Activated B cell treated with CpG ODN at 0.5 μM for 24 hours (primary cell): ENCODE measurements around the gene CENPL. TPM values are rescaled to one million over a fixed set of nuclear protein-coding genes. Genes with fewer than 3 reads are reported as not detected.

Experiments
- ATAC-seq: fragments of 200-7000 bp; cut with Tn5 transposase; one replicate; pipeline ENCODE4 v1.10.0; 2021; ENCODE audit warnings: low read depth, mild to moderate bottlenecking, moderate library complexity
- CTCF ChIA-PET: fragments of 350-600 bp; sonication (Branson Sonifier 250); formaldehyde crosslinking; loops from one replicate; lab custom pipeline; 2021; ENCODE audit warnings: antibody characterized with exemption; lab: Charles Lee
- POLR2A ChIA-PET: fragments of 350-600 bp; sonication (Branson Sonifier 250); formaldehyde crosslinking; loops from one replicate; lab custom pipeline; 2021; ENCODE audit warnings: antibody characterized with exemption; lab: Charles Lee
- DNase-seq: peaks from one replicate; pipeline ENCODE4 v3.0.0; 2022
- H3K27ac Mint-ChIP-seq: one replicate; pipeline ENCODE4 v1.8.0; 2020; ENCODE audit warnings: mixed read lengths
- H3K27me3 Mint-ChIP-seq: one replicate; pipeline ENCODE4 v1.8.0; 2021; ENCODE audit warnings: mixed read lengths
- H3K36me3 Mint-ChIP-seq: one replicate; pipeline ENCODE4 v1.8.0; 2021; ENCODE audit warnings: low read depth, mixed read lengths
- H3K4me1 Mint-ChIP-seq: one replicate; pipeline ENCODE4 v1.8.0; 2021; ENCODE audit warnings: mixed read lengths
- H3K4me3 Mint-ChIP-seq: one replicate; pipeline ENCODE4 v1.8.0; 2020; ENCODE audit warnings: mild to moderate bottlenecking, mixed read lengths
- H3K9me3 Mint-ChIP-seq: one replicate; pipeline ENCODE4 v1.8.0; 2020; ENCODE audit warnings: mixed read lengths
- CTCF ChIP-seq: fragments of 200-600 bp; IDR thresholded peaks from one replicate; pipeline ENCODE4 v1.8.0; 2022; ENCODE audit warnings: antibody characterized with exemption, mild to moderate bottlenecking
- intact Hi-C: fragments of 100-400 bp; cut with micrococcal nuclease; formaldehyde crosslinking; loops from one replicate; pipeline ENCODE4 v1.15.1; 2024
- total RNA-seq: library from RNA; stranded (reverse); gene quantifications from 2 replicates; pipeline ENCODE4 v1.2.3, GENCODE V29; 2022

CENPL gene
- total RNA-seq, 1 donor from 2014 or later: 14.0 TPM

GRCh38 chr1:173869021-173869359 lies 44.3 kb upstream of the CENPL start:
- POLR2A ChIA-PET: interaction anchor here (0.9 to 3.1 kb wide), 22 partner anchors 9 to 1336 kb away, joined by 3 to 49 read pairs (median 14); partner anchors contain the start of genes CACYBP, CENPL, DARS2 and KLHL20
- Mint-ChIP-seq H3K9me3 (no peaks in the 10 kb centered on the region), H3K4me3 (peak overlapping the region; percentile 97), H3K36me3 (peaks cover 64% of the 10 kb centered on the region), H3K27me3 (no peaks in the 10 kb centered on the region), H3K27ac (peak overlapping the region; percentile 97), H3K4me1 (peaks cover 74% of the 10 kb centered on the region)
- TF ChIP-seq CTCF: no peak
- DNase-seq (no peak), ATAC-seq (no peak)
- CTCF ChIA-PET: interaction anchor here (1.1 kb wide), 1 partner anchor 439 kb away, joined by 3 read pairs; no protein-coding TSS in a partner anchor
- intact Hi-C loops: loop anchor here (2.0 to 10.0 kb wide), 3 partner anchors 154 to 876 kb away; partner anchors contain the start of gene KLHL20

- H3K9me3 Mint-ChIP-seq: no peaks in the 10 kb centered on the region
- ATAC-seq (peak; percentile 63), DNase-seq (peak; percentile 92)
- H3K36me3 Mint-ChIP-seq: peaks cover 69% of the 10 kb centered on the region
- no peaks in the 10 kb centered on the region for H3K27me3 Mint-ChIP-seq
- peaks cover 79% of the 10 kb centered on the region for H3K4me1 Mint-ChIP-seq
- TF ChIP-seq CTCF: no peak
- ChIA-PET CTCF (interaction anchor here (1.1 kb wide), 1 partner anchor 439 kb away, joined by 3 read pairs; no protein-coding TSS in a partner anchor), POLR2A (interaction anchor here (0.6 to 3.1 kb wide), 50 partner anchors 8 to 1688 kb away, joined by 3 to 49 read pairs (median 4); partner anchors contain the start of genes CACYBP, CENPL, DARS2 and KLHL20)
- intact Hi-C loops: loop anchor here (1.0 to 10.0 kb wide), 11 partner anchors 44 to 1335 kb away; partner anchors contain the start of genes CACYBP, CENPL, DARS2 and KLHL20
- H3K4me3 Mint-ChIP-seq: peak within 1 kb of the TSS; percentile 97
- H3K27ac Mint-ChIP-seq: peak within 1 kb of the TSS; percentile 97
Measured at GRCh38 chr1:173868266-173869020, 43.8 kb upstream of the CENPL start, which contains the start of gene ZBTB37. ZBTB37 (plus strand) TSS chr1:173868380; CDS start chr1:173870226, 1,846 bp downstream.

- TF ChIP-seq CTCF: no peak
- intact Hi-C loops: loop anchor here (1.0 to 10.0 kb wide), 11 partner anchors 44 to 1335 kb away; partner anchors contain the start of genes CACYBP, CENPL, DARS2 and KLHL20
- ChIA-PET POLR2A (interaction anchor here (0.6 to 3.1 kb wide), 51 partner anchors 8 to 1687 kb away, joined by 3 to 49 read pairs (median 4); partner anchors contain the start of genes CACYBP, CENPL, DARS2 and KLHL20), CTCF (interaction anchor here (1.1 kb wide), 1 partner anchor 438 kb away, joined by 3 read pairs; no protein-coding TSS in a partner anchor)
- Mint-ChIP-seq H3K9me3 (no peaks in the 10 kb centered on the region), H3K27me3 (no peaks in the 10 kb centered on the region), H3K4me1 (peaks cover 79% of the 10 kb centered on the region), H3K27ac (peak within 1 kb of the TSS; percentile 97), H3K4me3 (peak within 1 kb of the TSS; percentile 97), H3K36me3 (peaks cover 70% of the 10 kb centered on the region)
- ATAC-seq: peak; percentile 80
- DNase-seq: peak; percentile 95
Measured at GRCh38 chr1:173867753-173868265, 43.1 kb upstream of the CENPL start, which contains the start of gene GAS5. GAS5 (minus strand) TSS chr1:173867989.

GRCh38 chr1:173867141-173867752 lies 42.6 kb upstream of the CENPL start:
- POLR2A ChIA-PET: interaction anchor here (0.8 to 3.1 kb wide), 22 partner anchors 12 to 1335 kb away, joined by 3 to 49 read pairs (median 13); partner anchors contain the start of genes CACYBP, CENPL, DARS2 and KLHL20
- H3K9me3 Mint-ChIP-seq: no peaks in the 10 kb centered on the region
- TF ChIP-seq CTCF: no peak
- intact Hi-C loops: loop anchor here (10.0 kb wide), 1 partner anchor 878 kb away; no protein-coding TSS in a partner anchor
- H3K27me3 Mint-ChIP-seq: no peaks in the 10 kb centered on the region
- H3K4me1 Mint-ChIP-seq: peaks cover 81% of the 10 kb centered on the region
- peaks cover 72% of the 10 kb centered on the region for H3K36me3 Mint-ChIP-seq
- DNase-seq (peak; percentile 21), ATAC-seq (no peak)
- peak overlapping the region; percentile 97 for H3K4me3 Mint-ChIP-seq
- CTCF ChIA-PET: no interaction called here
- peak overlapping the region; percentile 97 for H3K27ac Mint-ChIP-seq
